Endodermal cell (in vitro differentiated cells): Measurements from ENCODE around the gene CCDC27. TPM values are rescaled to one million over a fixed set of nuclear protein-coding genes. Genes with fewer than 3 reads are reported as not detected.

Experiments used
- DNase-seq: peaks from one replicate; pipeline ENCODE4 v3.0.0-alpha.2; 2017
- H3K27ac ChIP-seq: 2 replicates; pipeline ENCODE4 v1.5.1; 2013; ENCODE audit warnings: mild to moderate bottlenecking, low read depth, low read length, moderate library complexity
- H3K27me3 ChIP-seq: 2 replicates; pipeline ENCODE4 v1.6.1; 2013; ENCODE audit warnings: mild to moderate bottlenecking, low read length, moderate library complexity; ENCODE audit not compliant: insufficient read depth, control insufficient read depth, poor library complexity, severe bottlenecking
- H3K36me3 ChIP-seq: 2 replicates; pipeline ENCODE4 v1.7.0; 2013; ENCODE audit warnings: mild to moderate bottlenecking, low read length, moderate library complexity; ENCODE audit not compliant: control insufficient read depth, insufficient read depth
- H3K4me1 ChIP-seq: one replicate; pipeline ENCODE4 v1.7.0; 2013; ENCODE audit warnings: low read length; ENCODE audit not compliant: control insufficient read depth, insufficient read depth
- H3K4me3 ChIP-seq: 2 replicates; pipeline ENCODE4 v1.5.1; 2013; ENCODE audit warnings: mild to moderate bottlenecking, low read length, moderate library complexity
- H3K9ac ChIP-seq: 2 replicates; pipeline ENCODE4 v1.6.1; 2013; ENCODE audit warnings: mild to moderate bottlenecking, low read length, moderate library complexity; ENCODE audit not compliant: poor library complexity, severe bottlenecking; ENCODE audit errors: extremely low read depth
- H3K9me3 ChIP-seq: 2 replicates; pipeline ENCODE4 v1.6.1; 2013; ENCODE audit warnings: mild to moderate bottlenecking, low read length, moderate library complexity; ENCODE audit not compliant: control insufficient read depth
- H3K27ac Mint-ChIP-seq: 2 replicates; pipeline ENCODE4 v1.8.0; 2020; ENCODE audit warnings: mixed read lengths
- H3K27me3 Mint-ChIP-seq: 2 replicates; pipeline ENCODE4 v1.8.0; 2021; ENCODE audit warnings: mild to moderate bottlenecking, mixed read lengths; ENCODE audit not compliant: insufficient read depth
- H3K36me3 Mint-ChIP-seq: 2 replicates; pipeline ENCODE4 v1.8.0; 2020; ENCODE audit warnings: low read depth, mixed read lengths
- H3K4me1 Mint-ChIP-seq: 2 replicates; pipeline ENCODE4 v1.8.0; 2020; ENCODE audit warnings: mixed read lengths
- H3K4me3 Mint-ChIP-seq: 2 replicates; pipeline ENCODE4 v1.8.0; 2020; ENCODE audit warnings: mild to moderate bottlenecking, moderate library complexity, mixed read lengths
- H3K9me3 Mint-ChIP-seq: 2 replicates; pipeline ENCODE4 v1.8.0; 2020; ENCODE audit warnings: mild to moderate bottlenecking, mixed read lengths
- CTCF ChIP-seq: fragments of 200-600 bp; sonication (generic); conservative IDR thresholded peaks from 2 replicates; pipeline ENCODE4 v1.5.0; 2021; ENCODE audit warnings: antibody characterized with exemption, mild to moderate bottlenecking
- WGBS, 2 experiments: methylation state at CpG; one replicate each; pipeline versions ENCODE4 v1.1.5 to v1.1.7; 2013; ENCODE audit warnings: missing lambda C conversion rate in 2 of 2, mixed read lengths in 1 of 2; ENCODE audit not compliant: insufficient coverage in 1 of 2, insufficient read length in 1 of 2; 5-methylcytosine and 5-hydroxymethylcytosine counted together
- total RNA-seq, 2 donors: library from RNA; stranded (reverse); fragmentation: NEBNext Ultra II Directional in 1 of 2; extraction: Animal tissue kit (Norgen Biotek cat#: 25700) in 1 of 2; gene quantifications; 2 replicates in 1 of 2; 3 replicates in 1 of 2; pipeline ENCODE4 v1.2.1, GENCODE V29; 2021

Gene CCDC27
- total RNA-seq, 2 donors from 2014 or later = not detected

- Histone ChIP-seq H3K9me3 (no peaks in the 10 kb centered on the region), H3K9ac (no peak overlapping the region), H3K4me3 (no peak overlapping the region), H3K36me3 (no peaks in the 10 kb centered on the region), H3K4me1 (no peaks in the 10 kb centered on the region), H3K27me3 (peaks cover 19% of the 10 kb centered on the region), H3K27ac (no peak overlapping the region)
- peaks cover 35% of the 10 kb centered on the region for H3K27me3 Mint-ChIP-seq
- no peak for DNase-seq
- peaks cover 11% of the 10 kb centered on the region for H3K9me3 Mint-ChIP-seq
- H3K36me3 Mint-ChIP-seq = no peaks in the 10 kb centered on the region
- TF ChIP-seq CTCF = no peak
- H3K27ac Mint-ChIP-seq = no peak overlapping the region
- H3K4me1 Mint-ChIP-seq = no peaks in the 10 kb centered on the region
- H3K4me3 Mint-ChIP-seq = no peak overlapping the region
- 86 to 95% methylated on average over 3 to 6 of the region's 6 CpGs for WGBS, 2 experiments
Observed at GRCh38 chr1:3759164-3759563, 6.9 kb downstream of the CCDC27 start.

GRCh38 chr1:3759796-3760195, 7.5 kb downstream of the CCDC27 start:
- Histone ChIP-seq H3K9ac (no peak overlapping the region), H3K27me3 (peaks cover 19% of the 10 kb centered on the region), H3K4me1 (no peaks in the 10 kb centered on the region), H3K9me3 (no peaks in the 10 kb centered on the region), H3K36me3 (no peaks in the 10 kb centered on the region), H3K4me3 (no peak overlapping the region), H3K27ac (no peak overlapping the region)
- Mint-ChIP-seq H3K27me3 (peaks cover 35% of the 10 kb centered on the region), H3K4me3 (no peak overlapping the region), H3K36me3 (no peaks in the 10 kb centered on the region), H3K4me1 (no peaks in the 10 kb centered on the region), H3K27ac (no peak overlapping the region), H3K9me3 (peaks cover 11% of the 10 kb centered on the region)
- WGBS, 2 experiments = 74 to 85% methylated on average over 5 to 6 of the region's 6 CpGs
- TF ChIP-seq CTCF = no peak
- no peak for DNase-seq

GRCh38 chr1:3761296-3762010, 9.2 kb downstream of the CCDC27 start:
- no peak for DNase-seq
- no peak overlapping the region for H3K27ac ChIP-seq
- no peaks in the 10 kb centered on the region for H3K4me1 ChIP-seq
- no peaks in the 10 kb centered on the region for H3K36me3 ChIP-seq
- Mint-ChIP-seq H3K27ac (no peak overlapping the region), H3K27me3 (peaks cover 39% of the 10 kb centered on the region), H3K4me1 (no peaks in the 10 kb centered on the region), H3K36me3 (no peaks in the 10 kb centered on the region), H3K4me3 (no peak overlapping the region), H3K9me3 (peaks cover 11% of the 10 kb centered on the region)
- no peak overlapping the region for H3K4me3 ChIP-seq
- H3K9ac ChIP-seq = no peak overlapping the region
- peaks cover 19% of the 10 kb centered on the region for H3K27me3 ChIP-seq
- no peak for TF ChIP-seq CTCF
- WGBS, 2 experiments = 91% methylated on average over 13 to 17 of the region's 17 CpGs
- H3K9me3 ChIP-seq = no peaks in the 10 kb centered on the region
